ENCODE results near the gene CD244.

The CD244 gene

DNA sequence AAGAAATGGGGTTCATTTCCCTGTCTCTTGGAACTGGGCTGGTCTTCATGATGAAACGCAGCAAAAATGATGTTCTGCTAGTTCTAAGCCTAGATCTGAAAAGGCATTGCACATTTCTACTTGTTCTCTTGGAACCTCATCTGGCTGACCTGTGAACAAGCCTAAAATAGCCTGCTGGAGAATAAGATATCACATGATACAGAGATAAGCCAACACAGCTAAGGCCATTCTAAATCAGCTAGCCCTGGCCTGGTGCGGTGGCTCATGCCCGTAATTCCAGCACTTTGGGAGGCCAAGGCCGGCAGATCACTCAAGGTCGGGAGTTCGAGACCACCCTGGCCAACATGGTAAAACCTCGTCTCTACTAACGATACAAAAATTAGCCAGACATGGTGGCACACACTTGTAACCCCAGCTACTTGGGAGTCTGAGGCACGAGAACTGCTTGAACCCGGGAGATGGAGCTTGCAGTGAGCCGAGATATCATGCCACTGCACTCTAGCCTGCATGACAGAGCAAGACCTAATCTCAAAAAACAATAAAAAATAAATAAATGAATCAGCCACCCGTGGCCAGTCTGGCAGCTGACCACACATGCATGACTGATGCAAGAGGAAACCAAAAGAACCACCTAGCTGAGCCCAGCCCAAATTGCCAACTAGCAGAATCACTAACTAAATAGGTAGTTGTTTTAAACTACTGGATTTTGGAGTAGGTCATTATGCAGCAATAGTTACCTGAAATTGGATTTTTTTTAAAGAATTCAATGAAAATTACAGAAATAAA, 18.0 kb downstream of the CD244 start:
- DNase-seq, result no peak

DNA sequence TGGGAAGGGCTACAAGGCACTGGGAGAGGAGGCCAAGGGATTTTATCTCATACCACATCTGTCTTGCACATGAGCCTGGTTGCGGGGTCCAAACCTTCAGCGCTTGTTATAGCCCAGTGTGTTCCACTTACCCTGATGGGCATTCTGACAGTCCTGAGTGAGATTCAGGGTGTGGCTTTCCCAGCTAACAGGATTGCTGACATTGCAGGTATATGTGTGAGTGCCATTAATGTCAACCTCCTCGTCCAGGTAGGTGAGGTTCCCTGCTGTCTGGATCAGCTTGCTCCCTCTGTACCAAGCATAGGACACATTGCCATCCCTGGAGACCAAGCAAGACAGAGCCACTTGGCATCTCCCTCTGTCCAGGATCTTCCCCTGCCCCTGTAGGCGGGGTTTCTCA, 21.6 kb downstream of the CD244 start:
- no peak for DNase-seq

DNA sequence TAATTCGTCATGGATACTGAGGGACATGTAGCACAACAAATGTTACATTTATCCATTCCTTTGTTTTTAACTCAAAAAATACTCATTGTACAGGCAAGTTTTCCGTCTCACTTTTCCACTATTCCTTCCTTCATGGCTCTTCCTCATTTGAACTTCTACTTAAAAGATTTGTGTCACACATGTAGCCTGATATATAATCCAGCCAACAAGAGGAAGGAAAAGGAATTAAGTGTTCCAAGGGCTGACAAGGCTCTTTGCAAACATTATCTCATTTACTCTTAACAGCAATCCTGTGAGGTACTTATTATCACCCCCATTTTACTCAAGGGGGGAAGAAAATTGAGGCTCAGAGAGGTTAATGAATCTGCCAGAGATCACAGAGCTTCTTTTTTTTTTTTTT, 22.9 kb downstream of the CD244 start:
- no peak for DNase-seq

DNA sequence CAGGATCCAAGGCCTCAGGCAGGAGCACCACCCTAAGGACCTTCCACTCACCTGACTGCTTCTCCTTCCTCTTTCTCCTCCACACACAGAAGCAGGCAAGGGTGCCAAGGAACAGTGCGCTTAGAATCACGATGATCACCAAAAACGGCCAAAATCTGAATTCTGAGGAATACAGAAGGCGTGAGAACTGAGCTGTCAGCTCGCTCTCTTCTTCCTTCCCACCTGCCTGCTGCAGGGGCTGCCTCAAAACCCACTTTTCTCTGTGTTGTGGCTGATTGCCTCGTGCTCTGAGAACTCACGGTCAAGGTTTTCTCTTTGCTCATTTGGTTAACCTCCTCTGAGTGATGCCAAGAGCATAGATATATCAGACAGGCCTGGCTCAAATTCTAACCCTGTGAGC, 23.8 kb downstream of the CD244 start:
- DNase-seq, result no peak

DNA sequence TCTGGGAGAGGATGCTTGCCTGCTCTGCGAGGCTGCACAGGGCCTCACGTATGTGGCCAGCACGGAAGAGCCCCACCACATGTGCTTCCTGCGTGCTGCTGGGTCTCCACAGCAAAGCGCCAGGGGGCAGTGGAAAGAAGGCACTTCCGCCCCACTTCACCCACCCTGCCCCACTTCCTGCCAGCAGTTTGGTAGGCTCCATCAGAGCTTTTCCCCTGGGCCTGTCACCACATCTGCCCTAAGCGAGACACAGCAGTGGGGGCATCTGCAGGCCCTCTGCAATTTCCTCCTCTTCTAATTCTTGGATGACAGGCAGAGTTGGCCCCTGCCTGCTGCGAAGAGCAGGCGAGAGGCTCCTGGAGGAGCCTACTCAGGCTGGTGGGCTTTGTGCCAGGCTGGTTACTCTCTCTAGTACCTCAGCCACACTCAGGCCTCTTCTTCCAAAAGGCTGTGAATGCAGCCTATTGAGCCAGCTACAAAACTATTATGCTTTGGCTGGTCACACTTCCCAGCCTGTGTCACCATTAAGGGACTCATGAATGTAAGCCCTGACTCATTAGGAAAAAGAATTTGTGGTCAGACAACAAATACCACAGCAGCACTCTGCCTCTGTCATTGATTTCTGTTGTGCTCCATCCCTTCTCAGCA, 25.0 kb downstream of the CD244 start:
- DNase-seq, result peak in 1 of 2 donors; percentile 90

DNA sequence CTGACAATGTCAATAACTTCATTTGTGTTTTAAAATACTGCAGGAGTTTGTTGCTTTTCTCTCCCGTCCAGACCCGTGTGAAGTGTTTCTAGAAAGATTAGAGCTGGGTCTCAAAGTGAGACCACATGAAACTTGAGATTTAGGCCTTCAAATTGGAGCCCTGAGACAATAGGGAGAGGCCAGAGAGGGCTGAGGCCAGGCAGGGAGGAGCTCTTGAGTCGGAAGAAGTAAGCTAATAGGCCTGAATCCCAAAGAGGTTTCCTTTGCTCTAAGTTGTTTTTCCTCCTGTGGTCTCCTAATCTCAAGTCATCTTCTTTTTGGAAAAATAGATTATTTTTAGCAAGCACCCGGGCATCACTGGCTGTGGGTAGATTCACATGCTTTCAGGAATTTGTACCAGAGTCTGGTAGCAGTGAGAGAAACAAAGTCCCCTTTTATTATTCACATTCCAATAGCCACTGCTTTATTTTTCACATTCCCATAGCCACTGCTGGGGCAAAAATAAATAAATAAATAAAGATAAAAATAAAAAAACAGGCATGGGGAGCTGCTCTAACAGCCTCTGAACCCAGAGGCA, 25.6 kb downstream of the CD244 start:
- DNase-seq, result no peak

DNA sequence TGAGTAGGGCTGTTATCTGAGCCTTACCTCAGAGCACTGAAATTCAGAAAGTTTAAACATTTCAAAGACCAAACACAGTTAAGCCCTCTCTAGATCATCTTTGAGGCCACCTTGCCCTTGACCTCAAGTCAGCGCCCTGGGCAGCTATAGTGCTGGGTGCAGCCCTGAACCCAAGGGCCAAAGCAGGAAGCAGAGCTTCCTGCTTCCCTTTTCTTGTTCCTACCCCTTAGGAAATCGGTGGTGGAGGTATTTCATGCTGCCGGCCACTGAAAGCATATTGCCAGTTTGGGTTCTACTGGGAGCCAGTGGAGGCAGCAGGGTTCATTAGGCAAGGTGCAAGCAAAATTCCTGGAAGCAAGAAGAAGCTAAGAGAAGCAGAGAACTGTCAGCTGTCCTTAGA, 26.1 kb downstream of the CD244 start:
- no peak for DNase-seq

DNA sequence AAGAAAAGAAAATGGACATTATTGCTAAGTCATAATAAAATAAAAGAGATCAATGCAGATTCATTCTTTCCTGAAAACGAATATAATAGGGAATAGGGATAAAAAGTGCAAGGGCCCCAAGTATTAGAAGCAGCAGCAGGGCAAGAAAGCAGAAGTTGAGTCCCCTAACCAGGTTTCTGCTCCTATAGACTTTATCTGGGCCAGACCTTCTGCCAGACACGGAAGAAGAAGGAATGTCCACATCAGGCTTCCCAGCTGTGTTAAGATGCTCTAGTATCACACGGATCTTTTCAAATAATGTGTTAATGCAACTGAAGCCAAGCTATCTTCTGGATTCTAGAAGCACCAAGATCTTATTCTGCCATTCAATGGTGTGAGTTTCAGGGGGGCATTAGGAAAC, 26.9 kb downstream of the CD244 start:
- no peak for DNase-seq

DNA sequence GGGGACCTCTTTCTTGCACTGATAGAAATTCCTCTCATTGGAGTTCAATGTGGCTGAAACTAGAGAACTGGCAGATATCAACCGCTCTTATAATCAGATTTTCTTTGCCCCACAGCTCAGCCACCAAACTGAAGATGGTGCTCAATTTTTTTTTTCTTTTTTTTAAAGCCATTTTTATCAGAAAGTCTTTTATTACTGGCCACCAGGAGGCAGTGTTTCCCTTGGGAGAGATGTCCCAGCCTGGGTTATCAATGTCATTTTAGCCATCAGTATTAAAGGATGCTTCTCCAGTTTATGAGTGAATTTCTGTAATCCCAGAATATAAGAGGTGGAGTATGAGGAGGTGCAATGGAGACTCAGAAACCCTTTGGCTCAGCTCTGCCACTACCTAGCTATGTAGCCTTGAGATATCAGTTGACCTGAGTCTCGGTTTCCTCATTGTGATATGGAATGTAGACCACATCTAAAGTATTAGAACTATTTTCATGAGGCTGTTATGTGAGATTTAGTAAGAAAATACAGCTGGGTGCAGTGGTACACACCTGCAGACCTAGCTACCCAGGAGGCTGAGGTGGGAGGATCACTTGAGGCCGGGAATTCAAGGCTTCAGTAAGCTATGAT, 27.6 kb downstream of the CD244 start:
- DNase-seq, result peak in 1 of 2 donors; percentile 38

DNA sequence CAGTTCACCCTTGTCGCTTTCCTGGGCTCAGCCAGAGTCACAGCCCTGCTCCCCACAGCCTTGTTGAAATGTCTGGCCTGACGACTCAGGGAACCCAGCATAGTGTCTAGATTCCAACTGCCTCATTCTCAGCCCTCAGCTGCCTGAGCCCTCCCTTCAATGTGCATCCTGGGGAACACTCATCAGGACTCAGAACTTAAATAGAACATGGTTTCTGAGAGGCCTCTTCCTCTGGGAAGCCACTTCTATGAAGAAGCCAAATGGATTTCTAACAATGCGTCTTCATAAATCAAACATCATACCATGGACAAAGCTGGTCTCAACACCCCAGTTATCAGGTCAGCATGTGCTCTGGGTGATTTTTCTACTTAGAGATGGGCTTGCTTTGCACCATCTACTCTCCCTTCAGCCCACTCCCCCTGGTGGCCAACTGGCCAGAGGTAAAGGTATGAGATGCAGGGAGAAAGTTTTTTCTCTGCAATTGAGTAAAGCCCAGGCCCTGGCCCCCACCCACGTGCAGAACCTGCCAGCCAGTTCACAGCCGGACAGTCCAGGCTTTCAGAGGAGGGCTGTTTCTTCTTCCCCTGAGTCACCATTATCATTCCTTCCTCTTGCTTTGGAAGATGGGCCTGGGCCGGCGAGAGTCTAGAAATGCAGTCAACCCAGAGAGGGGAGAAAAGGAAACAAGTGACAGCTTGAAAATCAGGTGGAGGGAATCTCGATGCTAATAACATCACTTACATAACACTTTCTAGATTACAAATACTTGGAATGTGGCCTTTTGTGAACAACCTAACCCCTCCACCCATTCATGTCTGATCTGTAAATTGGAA, 32.1 kb downstream of the CD244 start:
- no peak for DNase-seq

DNA sequence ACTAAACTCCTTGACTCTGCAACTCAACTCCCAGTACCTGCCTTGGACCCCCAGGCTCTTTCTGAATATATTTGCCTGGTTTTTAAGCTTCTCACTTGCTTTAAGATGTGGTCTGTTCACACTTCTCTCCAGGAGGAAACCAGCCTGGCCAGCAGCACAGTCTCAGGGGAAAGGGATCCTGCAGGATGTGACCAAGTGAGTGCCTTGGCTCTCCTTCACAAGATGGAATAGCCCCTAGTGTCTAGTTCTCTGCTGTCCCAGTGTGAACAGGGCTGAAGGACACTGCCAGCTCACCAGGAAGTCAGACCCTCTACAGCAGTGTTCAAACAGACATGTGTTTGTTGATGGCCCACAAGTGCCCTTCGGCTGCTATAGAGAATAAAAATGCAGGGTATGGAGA, 32.9 kb downstream of the CD244 start:
- no peak for DNase-seq

DNA sequence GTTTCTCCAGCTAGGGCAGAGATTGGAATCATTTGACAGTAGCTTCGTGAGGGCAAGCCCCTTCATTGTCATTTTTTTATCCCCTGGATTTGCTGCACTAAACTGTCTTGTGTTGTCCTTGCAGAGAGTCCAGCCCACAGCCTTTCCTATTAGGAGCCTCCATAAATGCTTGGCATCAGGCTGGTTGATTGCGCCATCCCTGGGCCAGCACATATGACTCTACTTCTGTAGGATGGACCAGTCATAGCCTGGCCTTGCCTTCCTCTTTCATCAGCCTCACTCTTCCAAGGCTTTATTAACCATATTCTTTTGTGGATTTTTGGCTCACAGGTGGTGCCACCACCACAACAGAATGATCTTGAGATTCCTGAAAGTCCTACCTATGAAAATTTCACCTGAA, 35.3 kb downstream of the CD244 start:
- DNase-seq, result peak in 1 of 2 donors; percentile 10

DNA sequence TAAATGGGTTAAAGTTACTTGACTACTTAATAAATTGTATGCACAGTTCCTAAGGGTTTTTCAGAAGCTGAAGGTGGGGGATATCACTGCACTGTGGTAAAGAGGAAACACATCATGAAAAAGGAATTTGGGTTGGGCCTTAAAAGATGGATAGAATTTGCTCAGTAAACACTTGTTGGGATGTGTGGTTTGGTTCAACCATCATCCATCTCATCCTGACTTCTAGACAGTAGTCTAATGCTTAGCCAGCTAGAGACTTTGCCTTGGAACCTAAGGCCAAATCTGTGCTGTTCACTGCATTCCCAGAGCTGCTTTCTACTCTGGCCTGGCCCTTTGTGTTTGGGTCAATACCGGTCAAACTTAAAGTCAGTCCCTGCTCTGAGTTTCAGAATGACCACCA, 36.1 kb downstream of the CD244 start:
- no peak for DNase-seq

DNA sequence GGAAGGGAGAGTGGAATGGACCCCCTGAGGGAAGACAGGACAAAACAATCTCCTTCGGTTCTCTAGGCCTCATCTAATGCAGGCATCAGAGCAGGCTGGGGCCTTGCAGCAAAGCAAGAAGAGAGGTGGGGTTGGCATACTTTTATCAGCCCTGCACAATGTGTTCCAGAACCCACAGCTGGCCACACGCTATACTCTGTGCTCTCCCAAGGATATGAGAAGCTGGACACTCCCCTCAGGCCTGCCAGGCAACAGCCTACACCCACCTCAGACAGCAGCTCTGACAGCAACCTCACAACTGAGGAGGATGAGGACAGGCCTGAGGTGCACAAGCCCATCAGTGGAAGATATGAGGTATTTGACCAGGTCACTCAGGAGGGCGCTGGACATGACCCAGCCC, 39.4 kb downstream of the CD244 start:
- DNase-seq, result no peak

DNA sequence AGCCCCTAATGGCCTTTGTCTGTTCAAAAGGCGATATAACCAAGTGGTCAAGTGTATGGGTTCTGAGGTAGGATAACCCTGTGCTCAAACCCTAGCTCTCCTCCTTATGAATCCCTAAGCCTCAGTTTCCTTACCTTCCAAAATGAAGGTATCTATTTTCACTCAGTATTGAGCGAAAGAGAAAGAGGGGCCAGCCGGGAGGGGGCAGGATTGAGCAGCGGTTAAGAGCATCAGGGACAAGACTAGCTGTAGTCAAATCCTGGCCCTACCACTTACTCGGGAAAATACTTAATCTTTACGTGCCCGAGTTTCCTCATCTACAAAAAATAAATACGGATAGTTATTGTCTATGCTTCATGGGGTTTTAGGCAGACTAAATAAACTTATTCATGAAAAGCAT, 41.1 kb downstream of the CD244 start:
- DNase-seq, result no peak

DNA sequence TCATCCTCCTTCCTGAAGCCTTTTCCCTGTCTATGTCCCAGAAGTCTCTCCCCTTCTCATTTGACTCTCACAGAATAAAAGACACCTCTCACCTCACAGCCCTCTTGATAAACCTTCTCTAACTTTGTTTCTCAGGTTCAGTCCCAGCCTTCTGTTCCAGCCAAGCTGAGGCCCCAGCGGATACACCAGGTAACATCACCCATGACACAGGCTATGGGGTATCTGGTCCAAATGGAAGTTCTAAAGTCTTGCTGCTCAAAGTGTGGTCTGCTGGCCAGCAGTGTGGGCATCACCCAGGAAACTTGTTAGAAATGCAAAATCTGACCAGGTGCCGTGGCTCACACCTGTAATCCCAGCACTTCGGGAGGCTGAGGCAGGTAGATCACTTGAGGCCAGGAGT, 43.5 kb downstream of the CD244 start:
- no peak for DNase-seq

DNA sequence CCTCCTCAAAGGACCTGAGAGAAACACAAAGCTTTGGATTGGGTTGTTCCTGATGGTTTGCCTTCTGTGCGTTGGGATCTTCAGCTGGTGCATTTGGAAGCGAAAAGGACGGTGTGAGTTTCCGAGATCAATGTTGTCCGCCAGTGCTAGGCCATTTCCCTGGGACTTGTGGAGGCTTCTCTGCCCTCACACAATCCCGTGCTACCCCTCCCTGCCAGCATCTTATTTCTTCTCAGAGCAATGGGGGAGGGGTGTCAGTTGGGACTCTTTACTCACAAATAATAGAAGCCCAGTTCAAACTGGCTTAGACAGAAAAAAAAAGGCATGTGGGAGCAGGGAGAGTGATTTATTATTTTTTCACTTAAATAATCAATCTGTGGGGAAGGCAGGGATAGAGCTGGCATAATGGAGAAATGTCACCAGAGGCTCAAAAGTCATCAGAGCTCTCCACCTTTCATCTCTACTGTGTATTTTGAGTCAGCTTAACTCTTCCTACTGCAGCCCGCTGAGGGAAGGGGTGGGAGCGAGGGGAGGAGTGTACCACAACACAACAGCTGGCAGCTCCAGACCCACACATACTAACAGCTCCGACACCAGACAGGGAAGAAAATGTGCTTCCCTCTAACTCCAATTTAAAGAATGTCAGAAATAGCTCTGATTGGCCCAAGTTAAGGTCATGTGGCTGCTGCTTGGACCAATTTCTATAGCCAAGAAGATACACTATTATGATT, 44.3 kb downstream of the CD244 start:
- DNase-seq, result no peak

DNA sequence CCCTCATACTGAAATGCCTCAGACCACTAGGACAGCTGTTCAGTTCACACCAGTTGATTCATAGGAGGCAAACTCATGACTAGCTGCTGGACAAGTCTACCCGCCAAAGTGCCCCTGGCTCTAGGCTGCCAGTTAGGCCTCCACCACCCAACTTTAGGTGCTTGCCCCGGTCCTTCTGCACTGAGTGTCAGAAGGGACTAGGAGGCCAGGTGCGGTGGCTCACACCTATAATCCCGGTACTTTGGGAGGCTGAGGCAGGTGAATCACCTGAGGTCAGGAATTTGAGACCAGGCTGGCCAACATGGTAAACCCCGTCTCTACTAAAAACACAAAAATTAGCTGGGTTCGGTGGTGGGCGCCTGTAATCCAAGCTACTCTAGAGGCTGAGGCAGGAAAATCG, 47.8 kb downstream of the CD244 start:
- no peak for DNase-seq

DNA sequence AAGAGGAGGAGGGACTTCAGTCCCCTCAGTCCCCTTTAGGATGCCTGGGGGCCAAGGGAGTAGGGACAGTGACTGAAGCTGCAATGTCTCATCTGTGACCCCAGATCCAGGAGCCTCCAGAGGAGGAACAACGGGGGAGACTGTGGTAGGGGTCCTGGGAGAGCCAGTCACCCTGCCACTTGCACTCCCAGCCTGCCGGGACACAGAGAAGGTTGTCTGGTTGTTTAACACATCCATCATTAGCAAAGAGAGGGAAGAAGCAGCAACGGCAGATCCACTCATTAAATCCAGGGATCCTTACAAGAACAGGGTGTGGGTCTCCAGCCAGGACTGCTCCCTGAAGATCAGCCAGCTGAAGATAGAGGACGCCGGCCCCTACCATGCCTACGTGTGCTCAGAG, 48.4 kb downstream of the CD244 start:
- no peak for DNase-seq

DNA sequence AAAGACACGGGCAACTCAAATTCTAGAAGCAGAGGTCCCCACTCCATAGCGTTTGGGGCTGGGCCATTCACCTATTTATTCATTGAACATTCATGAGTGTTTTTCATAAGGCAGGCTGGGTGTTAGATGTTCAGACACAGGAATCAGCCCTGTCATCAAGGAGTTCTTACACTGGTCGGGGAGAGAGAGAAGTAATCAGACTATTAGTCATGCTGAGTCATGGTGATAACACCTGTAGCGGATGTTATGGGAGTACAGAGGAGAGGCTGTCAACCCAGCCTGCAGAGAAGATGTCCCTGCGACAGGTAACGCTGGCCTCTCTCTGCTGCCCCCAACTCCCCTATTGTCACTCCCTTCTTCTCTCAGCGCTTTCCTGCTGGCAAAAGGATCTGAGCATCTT, 49.5 kb downstream of the CD244 start:
- DNase-seq, result no peak

DNA sequence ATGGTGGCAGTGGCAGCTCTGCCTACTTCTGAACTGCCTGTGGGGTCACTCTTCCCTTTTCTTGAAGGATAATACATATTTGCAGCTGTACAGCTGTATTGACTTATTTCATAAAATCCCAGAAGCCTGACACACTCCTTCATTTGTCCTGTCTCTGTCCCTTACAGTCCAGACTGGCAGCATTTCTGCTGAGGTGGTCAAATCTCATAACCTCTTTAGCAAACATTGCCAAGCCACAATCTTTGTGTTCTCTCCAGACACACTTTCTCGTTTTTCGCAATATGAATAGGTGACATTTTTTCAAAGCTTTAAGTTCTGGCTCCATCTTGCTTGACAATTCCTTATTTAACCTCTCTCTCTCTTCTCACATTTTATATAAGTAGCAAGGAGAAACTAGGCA, 51.5 kb downstream of the CD244 start:
- DNase-seq, result no peak

DNA sequence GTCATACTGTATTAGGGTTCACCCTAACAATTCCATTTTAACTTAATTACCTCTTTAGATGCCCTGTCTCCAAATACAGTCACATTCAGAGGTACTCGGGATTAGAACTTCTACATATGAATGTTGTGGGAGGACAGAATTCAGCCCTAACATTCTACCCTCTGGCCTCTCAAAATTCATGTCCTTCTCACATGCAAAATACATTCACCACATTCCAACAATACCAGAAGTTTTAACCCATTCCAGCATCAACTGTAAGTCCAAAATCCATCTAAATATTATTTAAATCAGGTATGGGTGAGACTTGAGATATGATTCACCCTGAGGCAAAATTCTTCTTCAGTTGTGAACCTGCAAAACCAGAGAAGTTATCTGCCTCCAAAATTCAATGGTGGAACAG, 52.2 kb downstream of the CD244 start:
- DNase-seq, result no peak
